Central memory CD4-positive, alpha-beta T cell (primary cell): ENCODE results near the gene MXRA7.
"Not testable (repeated sequence)": the region's sequence is repeated elsewhere in the genome, so short reads cannot be mapped to it uniquely, and the experiment has no call there.

Experiments used
- DNase-seq: peaks from one replicate; pipeline ENCODE4 v3.0.0; 2022

MXRA7 gene

GRCh38 chr17:76641501-76641900 is 69.3 kb downstream of the MXRA7 start:
- no peak for DNase-seq

GRCh38 chr17:76640550-76641380 is 70.0 kb downstream of the MXRA7 start:
- DNase-seq: no peak

- DNase-seq: no peak
Measured at GRCh38 chr17:76638263-76638662, 72.5 kb downstream of the MXRA7 start.

GRCh38 chr17:76636486-76637206 is 74.1 kb downstream of the MXRA7 start:
- not testable (repeated sequence) for DNase-seq

- DNase-seq: no peak
Measured at GRCh38 chr17:76635659-76636360, 75.0 kb downstream of the MXRA7 start.

- no peak for DNase-seq
Measured at GRCh38 chr17:76635039-76635438, 75.7 kb downstream of the MXRA7 start.

GRCh38 chr17:76633628-76634328 is 77.0 kb downstream of the MXRA7 start:
- DNase-seq: no peak

- DNase-seq: no peak
Measured at GRCh38 chr17:76631821-76632565, 78.8 kb downstream of the MXRA7 start.

- no peak for DNase-seq
Measured at GRCh38 chr17:76630151-76630550, 80.6 kb downstream of the MXRA7 start.
